IPS-18a (cell line): ENCODE data around the gene DNAJC24.
"Not testable (repeated sequence)": the region's sequence is repeated elsewhere in the genome, so short reads cannot be mapped to it uniquely, and the experiment has no call there.

Source experiments
- H3K27ac ChIP-seq: one replicate; pipeline ENCODE4 v1.5.1; 2013; ENCODE audit warnings: low read length
- H3K27me3 ChIP-seq: one replicate; pipeline ENCODE4 v1.6.1; 2013; ENCODE audit warnings: mild to moderate bottlenecking, low read length; ENCODE audit not compliant: control insufficient read depth, insufficient read depth
- H3K36me3 ChIP-seq: one replicate; pipeline ENCODE4 v1.6.1; 2013; ENCODE audit warnings: low read depth, low read length; ENCODE audit not compliant: control insufficient read depth
- H3K4me1 ChIP-seq: one replicate; pipeline ENCODE4 v1.6.1; 2013; ENCODE audit warnings: low read depth, low read length; ENCODE audit not compliant: control insufficient read depth
- H3K4me3 ChIP-seq: one replicate; pipeline ENCODE4 v1.5.1; 2013; ENCODE audit warnings: low read length
- H3K9ac ChIP-seq: one replicate; pipeline ENCODE4 v1.6.1; 2013; ENCODE audit warnings: mild to moderate bottlenecking, low read length, moderate library complexity
- H3K9me3 ChIP-seq: one replicate; pipeline ENCODE4 v1.6.1; 2013; ENCODE audit warnings: low read depth, low read length; ENCODE audit not compliant: control insufficient read depth

DNAJC24 gene, protein sequence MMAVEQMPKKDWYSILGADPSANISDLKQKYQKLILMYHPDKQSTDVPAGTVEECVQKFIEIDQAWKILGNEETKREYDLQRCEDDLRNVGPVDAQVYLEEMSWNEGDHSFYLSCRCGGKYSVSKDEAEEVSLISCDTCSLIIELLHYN

DNA sequence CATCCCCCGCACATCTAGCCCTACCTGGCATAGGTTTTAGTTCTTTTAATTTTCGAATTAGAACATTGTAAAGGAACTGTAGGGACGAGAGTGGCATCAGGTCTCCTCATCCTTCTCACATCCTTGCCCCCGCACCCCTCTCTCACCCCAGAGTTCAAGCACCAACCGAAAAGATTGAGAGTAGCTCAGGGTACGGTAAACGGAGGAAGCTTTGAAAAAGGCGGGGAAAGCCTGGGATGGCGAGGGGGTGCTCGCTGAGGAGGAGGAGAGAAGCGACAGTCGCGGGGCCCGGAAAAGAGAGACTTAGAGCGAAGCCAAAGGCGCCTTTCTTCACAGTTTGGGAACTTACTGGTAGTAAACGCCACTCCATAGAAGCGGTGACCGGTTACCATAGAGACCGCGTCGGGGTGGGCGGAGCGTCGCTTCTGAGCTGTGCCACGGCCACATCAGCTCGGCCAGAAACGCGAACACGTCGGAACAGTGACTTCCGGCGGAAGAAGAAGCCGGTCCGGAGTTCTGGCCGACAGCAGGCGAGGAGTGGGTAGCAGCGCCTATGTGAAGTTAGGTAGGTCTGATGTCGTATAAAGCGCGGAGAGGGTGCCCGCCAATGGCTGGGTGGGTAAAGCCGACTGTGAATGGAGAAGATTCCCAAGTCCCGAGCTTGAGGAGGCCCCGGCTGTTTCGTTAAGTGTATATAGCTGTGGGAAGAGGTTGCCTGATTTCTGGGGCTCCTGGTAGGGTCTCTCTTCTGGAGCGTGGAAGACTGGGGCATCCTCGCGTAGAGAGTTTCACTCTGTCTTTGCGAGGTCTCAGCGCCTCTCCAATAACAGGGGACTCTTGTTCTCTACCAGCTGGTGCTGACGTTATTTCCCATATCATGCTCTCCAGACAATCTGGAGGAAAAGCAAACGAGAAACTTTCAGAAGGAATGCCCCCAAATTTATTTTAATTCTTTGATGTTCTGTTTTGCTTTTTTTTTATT, at the start of gene DNAJC24, which contains the start of gene DCDC1:
DNAJC24 (plus strand) TSS at position 513 of the 982 bp plus-strand sequence. CDS start 889 bp downstream, outside the sequence.
DCDC1 (minus strand) TSS at position 392 of the 982 bp plus-strand sequence. CDS start 41,459 bp downstream, outside the sequence.
- peak within 1 kb of the TSS; percentile 67 for H3K27ac ChIP-seq
- peak within 1 kb of the TSS; percentile 97 for H3K4me3 ChIP-seq

DNA sequence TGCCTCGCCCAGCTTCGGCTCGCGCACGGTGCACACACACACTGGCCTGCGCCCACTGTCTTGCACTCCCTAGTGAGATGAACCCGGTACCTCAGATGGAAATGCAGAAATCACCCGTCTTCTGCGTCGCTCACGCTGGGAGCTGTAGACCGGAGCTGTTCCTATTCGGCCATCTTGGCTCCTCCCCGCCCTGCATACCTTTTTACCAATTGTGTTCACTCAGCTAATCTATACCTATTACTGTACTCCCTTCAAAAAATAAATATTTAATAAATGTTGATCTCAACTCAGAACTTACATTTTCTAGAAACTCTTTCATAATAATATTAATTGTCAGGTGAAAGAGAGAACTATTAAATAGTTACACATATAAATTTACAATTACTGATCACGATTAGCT, 48.2 kb upstream of the DNAJC24 start:
- not testable (repeated sequence) for H3K9me3 ChIP-seq, H3K27me3 ChIP-seq, H3K27ac ChIP-seq, H3K36me3 ChIP-seq, H3K4me1 ChIP-seq, H3K4me3 ChIP-seq, H3K9ac ChIP-seq

More for the DNA sequence above, at the start of gene DNAJC24, which contains the start of gene DCDC1:
- Histone ChIP-seq H3K27me3 (no peaks in the 10 kb centered on the region), H3K9ac (peak within 1 kb of the TSS; percentile 84), H3K9me3 (no peaks in the 10 kb centered on the region), H3K4me1 (peaks cover 5% of the 10 kb centered on the region), H3K36me3 (no peaks in the 10 kb centered on the region)

DNA sequence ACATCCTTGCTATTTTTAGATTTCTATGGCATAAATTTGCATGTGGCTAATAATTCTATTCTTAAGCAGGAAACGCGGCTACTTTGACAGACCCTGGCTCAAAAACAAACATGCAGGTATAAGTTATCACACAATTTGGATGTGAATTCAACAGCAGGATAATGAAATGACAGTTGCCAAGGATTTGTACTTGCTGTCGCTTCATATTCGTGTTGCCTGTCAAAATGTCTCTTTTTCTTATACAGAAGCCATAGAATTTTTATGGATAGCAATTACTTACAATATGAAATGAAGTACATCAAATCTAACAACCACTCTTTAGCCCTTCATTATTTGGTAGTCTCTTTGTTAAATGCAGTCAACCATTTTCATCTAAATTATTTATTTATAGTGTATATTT, 46.5 kb upstream of the DNAJC24 start:
- H3K27ac ChIP-seq = no peak overlapping the region
- no peaks in the 10 kb centered on the region for H3K36me3 ChIP-seq
- no peak overlapping the region for H3K9ac ChIP-seq
- no peaks in the 10 kb centered on the region for H3K9me3 ChIP-seq
- H3K4me3 ChIP-seq = no peak overlapping the region
- no peaks in the 10 kb centered on the region for H3K4me1 ChIP-seq
- no peaks in the 10 kb centered on the region for H3K27me3 ChIP-seq

DNA sequence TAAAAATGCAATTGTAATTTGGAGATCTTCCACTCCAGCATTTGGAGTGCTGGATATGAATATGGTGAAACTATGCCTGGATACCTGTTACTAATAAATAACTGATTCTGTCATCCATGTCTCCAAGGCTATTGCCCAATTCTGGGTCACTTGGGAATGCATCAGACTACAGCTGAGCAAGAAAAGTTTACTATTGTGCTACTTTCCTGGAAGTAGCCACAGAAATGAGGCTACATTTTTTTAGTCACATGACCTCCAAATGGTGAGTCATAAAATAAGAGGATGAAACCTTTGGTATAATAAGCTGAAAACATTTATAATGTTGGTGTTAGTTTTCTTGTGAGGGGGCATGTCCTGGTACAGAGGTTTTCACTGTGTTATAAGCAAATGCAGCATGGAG, 44.5 kb upstream of the DNAJC24 start:
- no peak overlapping the region for H3K27ac ChIP-seq
- H3K4me3 ChIP-seq = no peak overlapping the region

DNA sequence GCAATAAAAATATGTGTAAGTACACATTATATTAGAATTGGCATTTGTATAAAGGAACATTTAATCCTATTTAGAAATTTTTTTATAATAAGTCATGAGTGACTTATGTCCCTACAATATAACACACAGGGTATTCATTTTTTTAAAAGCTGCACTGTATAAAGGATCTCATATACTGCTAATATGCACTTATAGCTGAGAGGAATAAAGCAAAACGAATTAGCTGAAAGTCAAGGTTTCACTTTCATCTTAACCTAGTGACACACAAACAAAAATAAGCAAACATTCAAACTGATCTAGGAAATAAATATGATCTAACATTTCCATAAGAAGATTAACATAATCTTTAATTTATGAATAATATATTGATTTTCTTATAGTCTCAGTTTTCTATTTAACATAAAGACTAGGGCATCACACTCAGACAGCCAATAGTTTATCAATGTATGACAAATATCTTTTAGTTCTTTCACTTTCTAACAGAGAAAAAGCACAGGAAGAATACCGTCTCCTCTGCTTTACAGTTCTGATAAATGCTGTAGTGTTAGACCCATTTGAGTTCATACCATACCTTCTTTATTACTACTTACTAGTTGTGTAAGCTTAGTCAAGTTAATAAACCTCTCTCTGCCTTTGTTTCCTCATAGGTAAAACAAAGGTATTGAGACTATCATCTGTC, 43.1 kb upstream of the DNAJC24 start:
- Histone ChIP-seq H3K27ac (no peak overlapping the region), H3K4me3 (no peak overlapping the region), H3K36me3 (no peaks in the 10 kb centered on the region), H3K9ac (no peak overlapping the region), H3K27me3 (no peaks in the 10 kb centered on the region), H3K9me3 (no peaks in the 10 kb centered on the region), H3K4me1 (no peaks in the 10 kb centered on the region)

More for the DNA sequence above, 44.5 kb upstream of the DNAJC24 start:
- H3K36me3 ChIP-seq = no peaks in the 10 kb centered on the region
- H3K9ac ChIP-seq = no peak overlapping the region
- no peaks in the 10 kb centered on the region for H3K9me3 ChIP-seq
- H3K4me1 ChIP-seq = no peaks in the 10 kb centered on the region
- no peaks in the 10 kb centered on the region for H3K27me3 ChIP-seq

DNA sequence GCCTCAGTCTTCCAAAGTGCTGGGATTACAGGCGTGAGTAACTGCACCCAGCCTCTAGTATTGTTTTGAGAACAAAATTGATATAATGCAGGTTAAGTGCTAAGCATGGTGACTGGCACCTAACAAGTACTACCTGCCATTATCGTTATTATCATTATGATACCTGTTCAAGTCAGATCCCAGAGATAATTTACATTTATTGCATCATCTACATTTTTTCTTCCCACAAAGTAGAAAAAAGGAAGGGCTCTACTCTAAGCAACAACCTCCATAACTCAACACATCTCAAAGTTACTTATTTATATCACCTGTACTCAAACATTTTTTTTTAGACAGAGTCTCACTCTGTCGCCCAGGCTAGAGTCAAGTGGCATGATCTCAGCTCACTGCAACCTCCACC, 42.2 kb upstream of the DNAJC24 start:
- no peaks in the 10 kb centered on the region for H3K27me3 ChIP-seq
- no peak overlapping the region for H3K9ac ChIP-seq
- H3K9me3 ChIP-seq = no peaks in the 10 kb centered on the region
- no peaks in the 10 kb centered on the region for H3K36me3 ChIP-seq
- H3K27ac ChIP-seq = no peak overlapping the region
- no peak overlapping the region for H3K4me3 ChIP-seq
- H3K4me1 ChIP-seq = no peaks in the 10 kb centered on the region

DNA sequence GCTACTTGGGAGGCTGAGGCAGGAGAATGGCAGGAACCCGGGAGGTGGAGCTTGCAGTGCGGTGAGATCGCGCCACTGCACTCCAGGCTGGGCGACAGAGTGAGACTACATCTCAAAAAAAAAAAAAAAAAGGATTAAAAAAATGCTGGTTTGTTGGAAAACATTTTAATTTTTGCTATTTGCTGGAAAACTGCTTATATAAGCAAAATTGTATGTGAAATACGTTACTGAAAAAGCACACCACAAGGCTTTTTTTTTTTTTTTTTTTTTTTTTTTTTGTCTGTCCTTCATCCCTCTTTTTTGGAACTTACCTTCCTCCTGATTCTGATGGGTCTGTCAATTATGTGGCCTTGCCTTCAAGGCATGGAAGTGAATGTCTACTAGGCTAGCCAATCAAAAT, 41.0 kb upstream of the DNAJC24 start:
- no peak overlapping the region for H3K27ac ChIP-seq
- no peaks in the 10 kb centered on the region for H3K36me3 ChIP-seq
- no peak overlapping the region for H3K9ac ChIP-seq
- H3K27me3 ChIP-seq = no peaks in the 10 kb centered on the region
- H3K9me3 ChIP-seq = no peaks in the 10 kb centered on the region
- H3K4me3 ChIP-seq = no peak overlapping the region
- no peaks in the 10 kb centered on the region for H3K4me1 ChIP-seq

DNA sequence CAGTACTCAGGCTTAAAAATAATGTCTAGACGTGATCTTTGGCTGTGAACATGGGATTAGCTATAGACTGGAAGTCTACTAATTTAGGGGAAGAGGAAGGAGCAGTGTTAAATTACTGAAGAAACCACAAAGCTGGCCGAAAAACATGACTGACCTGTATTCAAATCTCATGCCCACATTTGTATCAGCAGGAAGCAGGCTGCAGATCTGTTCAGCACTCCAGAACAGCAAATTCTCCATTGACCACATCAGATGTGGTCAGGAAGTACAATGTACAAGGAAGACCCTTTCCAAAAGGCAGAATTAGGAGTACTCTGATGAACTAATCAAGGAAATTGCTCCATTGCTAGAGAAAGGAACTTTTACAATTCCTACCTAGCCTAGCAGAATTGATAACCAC, 31.9 kb upstream of the DNAJC24 start:
- Histone ChIP-seq H3K4me1 (no peaks in the 10 kb centered on the region), H3K36me3 (no peaks in the 10 kb centered on the region), H3K9ac (no peak overlapping the region), H3K9me3 (no peaks in the 10 kb centered on the region), H3K27ac (no peak overlapping the region), H3K4me3 (no peak overlapping the region), H3K27me3 (no peaks in the 10 kb centered on the region)

DNA sequence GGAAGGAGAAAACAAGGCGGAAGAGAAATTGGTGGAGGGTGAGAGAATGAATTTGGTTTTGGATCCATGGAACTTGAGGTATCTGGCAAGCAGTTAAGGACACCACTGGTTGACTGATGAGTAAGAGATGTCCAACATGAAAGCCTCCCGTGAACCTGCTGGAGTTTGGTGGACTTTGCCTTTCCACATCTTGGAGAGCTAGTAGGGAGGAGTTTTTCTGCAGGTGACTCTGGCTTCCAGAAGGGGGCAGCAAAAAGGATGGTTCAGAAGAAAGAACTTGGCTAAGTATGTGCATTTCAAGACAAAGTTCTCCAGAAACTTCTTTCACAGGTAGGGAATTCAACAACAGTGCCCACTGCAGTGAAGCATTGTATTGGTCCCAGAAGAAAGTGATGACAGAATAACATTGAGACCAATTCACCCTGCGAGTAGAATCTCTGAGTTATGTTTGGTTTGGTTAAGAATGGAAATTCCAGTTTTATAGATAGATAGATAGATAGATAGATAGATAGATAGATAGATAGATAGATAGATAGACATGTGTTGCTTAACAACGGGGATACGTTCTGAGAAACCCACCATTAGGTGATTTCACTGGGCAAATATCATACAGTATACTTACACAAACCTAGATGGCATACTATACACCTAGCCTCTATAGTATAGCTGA, 28.6 kb upstream of the DNAJC24 start:
- Histone ChIP-seq H3K4me3 (no peak overlapping the region), H3K9me3 (no peaks in the 10 kb centered on the region), H3K9ac (no peak overlapping the region), H3K27me3 (no peaks in the 10 kb centered on the region), H3K4me1 (no peaks in the 10 kb centered on the region), H3K36me3 (no peaks in the 10 kb centered on the region), H3K27ac (no peak overlapping the region)

DNA sequence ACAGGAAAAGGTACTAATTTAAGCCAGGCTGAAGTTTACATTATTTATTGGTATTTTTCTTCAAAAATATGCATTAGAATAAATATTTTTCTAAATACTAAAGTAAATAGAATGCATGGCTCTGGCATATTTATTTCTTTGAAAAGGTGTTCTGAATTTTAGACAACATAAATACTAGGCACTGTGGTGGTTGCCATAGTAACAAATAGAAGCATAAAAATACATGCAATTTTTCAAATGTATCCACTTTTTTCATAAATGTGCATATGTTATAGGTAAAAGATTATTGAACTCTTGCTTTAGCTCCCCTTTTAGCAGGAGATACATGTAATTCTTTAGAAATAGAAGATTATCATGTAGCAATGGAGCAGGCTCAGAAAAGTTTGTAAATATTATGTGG, 18.5 kb upstream of the DNAJC24 start:
- no peaks in the 10 kb centered on the region for H3K4me1 ChIP-seq
- H3K36me3 ChIP-seq = no peaks in the 10 kb centered on the region
- H3K9ac ChIP-seq = no peak overlapping the region
- H3K27ac ChIP-seq = no peak overlapping the region
- no peaks in the 10 kb centered on the region for H3K27me3 ChIP-seq
- no peaks in the 10 kb centered on the region for H3K9me3 ChIP-seq
- no peak overlapping the region for H3K4me3 ChIP-seq

DNA sequence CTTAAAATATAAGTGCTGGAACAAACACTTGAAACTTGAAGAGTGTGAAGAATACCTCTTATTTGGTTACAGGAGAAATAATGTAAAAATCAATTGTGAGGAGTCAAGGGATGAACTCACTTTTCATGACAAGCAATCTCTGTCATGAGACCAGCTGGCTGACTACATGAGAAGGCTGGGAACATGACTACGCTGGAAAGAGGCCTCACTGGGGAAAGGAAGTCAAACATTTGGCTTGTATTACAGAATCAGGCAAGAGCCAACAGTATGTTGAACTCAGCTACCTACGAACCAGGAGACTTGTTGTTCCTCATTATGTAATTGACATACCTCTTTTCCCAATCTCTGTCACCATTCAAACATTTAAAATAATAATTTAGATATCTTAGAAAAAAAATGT, 14.5 kb upstream of the DNAJC24 start:
- no peak overlapping the region for H3K9ac ChIP-seq
- H3K27ac ChIP-seq = no peak overlapping the region
- no peak overlapping the region for H3K4me3 ChIP-seq
- no peaks in the 10 kb centered on the region for H3K4me1 ChIP-seq
- H3K27me3 ChIP-seq = no peaks in the 10 kb centered on the region
- H3K9me3 ChIP-seq = no peaks in the 10 kb centered on the region
- no peaks in the 10 kb centered on the region for H3K36me3 ChIP-seq
